OCI-LY1 (cell line): ENCODE results near the gene ASAH2.

Source experiments
- EZH2 ChIP-seq: fragments of 200-600 bp; sonication (generic), shearing (Covaris generic); IDR thresholded peaks from 2 replicates; pipeline ENCODE4 v1.8.0; 2017; ENCODE audit warnings: borderline replicate concordance, mixed run types, mild to moderate bottlenecking, antibody characterized with exemption, low read length, moderate library complexity, mixed read lengths
- TF ChIP-seq, protein P1 (sequence below): fragments of 200-600 bp; sonication (generic), shearing (Covaris generic); IDR thresholded peaks from 2 replicates; pipeline ENCODE4 v1.5.1; 2017; ENCODE audit warnings: mild to moderate bottlenecking, antibody characterized with exemption, low read length, moderate library complexity, mixed read lengths

DNA sequence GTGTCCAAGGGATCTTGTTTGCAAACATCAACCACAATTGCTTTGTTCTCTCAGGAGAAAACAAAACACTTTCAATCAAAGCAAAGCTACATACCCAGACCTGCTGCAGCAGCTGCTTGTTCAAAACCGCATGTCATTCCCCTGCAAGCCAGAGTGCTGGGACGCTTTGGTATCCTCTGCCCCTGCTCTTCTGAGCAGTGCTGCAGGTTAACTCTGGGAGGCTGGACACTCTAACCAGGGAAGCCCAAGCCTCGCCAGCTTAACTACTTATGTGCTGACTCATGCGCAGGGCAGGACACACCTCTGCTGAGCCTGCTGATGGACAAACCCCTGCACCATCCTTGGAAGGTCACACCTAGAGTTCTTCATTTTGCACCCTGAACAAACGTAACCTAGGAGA, 28.2 kb upstream of the ASAH2 start:
- no peak for TF ChIP-seq EZH2
- TF ChIP-seq, protein P1, sequence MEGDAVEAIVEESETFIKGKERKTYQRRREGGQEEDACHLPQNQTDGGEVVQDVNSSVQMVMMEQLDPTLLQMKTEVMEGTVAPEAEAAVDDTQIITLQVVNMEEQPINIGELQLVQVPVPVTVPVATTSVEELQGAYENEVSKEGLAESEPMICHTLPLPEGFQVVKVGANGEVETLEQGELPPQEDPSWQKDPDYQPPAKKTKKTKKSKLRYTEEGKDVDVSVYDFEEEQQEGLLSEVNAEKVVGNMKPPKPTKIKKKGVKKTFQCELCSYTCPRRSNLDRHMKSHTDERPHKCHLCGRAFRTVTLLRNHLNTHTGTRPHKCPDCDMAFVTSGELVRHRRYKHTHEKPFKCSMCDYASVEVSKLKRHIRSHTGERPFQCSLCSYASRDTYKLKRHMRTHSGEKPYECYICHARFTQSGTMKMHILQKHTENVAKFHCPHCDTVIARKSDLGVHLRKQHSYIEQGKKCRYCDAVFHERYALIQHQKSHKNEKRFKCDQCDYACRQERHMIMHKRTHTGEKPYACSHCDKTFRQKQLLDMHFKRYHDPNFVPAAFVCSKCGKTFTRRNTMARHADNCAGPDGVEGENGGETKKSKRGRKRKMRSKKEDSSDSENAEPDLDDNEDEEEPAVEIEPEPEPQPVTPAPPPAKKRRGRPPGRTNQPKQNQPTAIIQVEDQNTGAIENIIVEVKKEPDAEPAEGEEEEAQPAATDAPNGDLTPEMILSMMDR = no peak
